Measurements from ENCODE around the gene KIF1A.

The KIF1A gene

DNA sequence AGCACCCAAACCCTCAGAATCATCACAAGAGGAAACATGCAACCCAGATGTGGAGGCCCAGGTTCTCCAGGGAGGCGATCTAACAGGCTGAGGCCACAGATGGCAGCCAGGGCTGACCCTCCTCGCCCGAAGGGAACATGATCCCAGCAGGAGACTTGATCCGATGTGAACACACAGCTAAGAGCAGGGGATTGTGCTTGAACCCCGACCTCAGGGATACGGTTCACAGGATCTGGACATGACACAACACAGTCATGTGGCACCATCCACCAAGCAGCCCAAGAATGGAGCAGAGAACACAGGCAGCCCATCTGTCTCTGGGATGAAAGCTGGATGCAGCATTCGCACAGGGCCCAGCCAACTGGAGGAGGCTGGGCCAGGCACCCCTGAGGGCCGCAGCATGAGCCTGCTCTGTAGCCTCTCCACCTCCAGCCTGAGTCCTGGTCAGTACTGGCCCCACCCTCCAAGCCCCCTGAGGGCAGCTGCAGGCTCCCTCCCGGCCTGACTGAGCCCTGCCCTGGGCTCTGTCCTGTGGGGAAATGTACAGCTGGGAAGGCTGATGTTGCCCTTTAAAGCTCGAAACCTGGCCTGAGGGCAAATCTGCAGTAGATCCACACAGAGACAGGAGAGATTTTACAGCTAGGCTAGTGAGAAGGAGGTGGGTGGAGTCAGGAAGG lies 89.4 kb downstream of the KIF1A start:
- DNase-seq (ENCODE audit: low read depth): no peak
- TF ChIP-seq, protein P1, sequence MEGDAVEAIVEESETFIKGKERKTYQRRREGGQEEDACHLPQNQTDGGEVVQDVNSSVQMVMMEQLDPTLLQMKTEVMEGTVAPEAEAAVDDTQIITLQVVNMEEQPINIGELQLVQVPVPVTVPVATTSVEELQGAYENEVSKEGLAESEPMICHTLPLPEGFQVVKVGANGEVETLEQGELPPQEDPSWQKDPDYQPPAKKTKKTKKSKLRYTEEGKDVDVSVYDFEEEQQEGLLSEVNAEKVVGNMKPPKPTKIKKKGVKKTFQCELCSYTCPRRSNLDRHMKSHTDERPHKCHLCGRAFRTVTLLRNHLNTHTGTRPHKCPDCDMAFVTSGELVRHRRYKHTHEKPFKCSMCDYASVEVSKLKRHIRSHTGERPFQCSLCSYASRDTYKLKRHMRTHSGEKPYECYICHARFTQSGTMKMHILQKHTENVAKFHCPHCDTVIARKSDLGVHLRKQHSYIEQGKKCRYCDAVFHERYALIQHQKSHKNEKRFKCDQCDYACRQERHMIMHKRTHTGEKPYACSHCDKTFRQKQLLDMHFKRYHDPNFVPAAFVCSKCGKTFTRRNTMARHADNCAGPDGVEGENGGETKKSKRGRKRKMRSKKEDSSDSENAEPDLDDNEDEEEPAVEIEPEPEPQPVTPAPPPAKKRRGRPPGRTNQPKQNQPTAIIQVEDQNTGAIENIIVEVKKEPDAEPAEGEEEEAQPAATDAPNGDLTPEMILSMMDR (IDR thresholded peaks at IDR 0.05; ENCODE audit: control insufficient read depth, insufficient read depth, low read depth, low read length, missing control alignments): no peak
- H3K4me3 ChIP-seq (ENCODE audit: control insufficient read depth, low read depth, low read length): no peak overlapping the region

DNA sequence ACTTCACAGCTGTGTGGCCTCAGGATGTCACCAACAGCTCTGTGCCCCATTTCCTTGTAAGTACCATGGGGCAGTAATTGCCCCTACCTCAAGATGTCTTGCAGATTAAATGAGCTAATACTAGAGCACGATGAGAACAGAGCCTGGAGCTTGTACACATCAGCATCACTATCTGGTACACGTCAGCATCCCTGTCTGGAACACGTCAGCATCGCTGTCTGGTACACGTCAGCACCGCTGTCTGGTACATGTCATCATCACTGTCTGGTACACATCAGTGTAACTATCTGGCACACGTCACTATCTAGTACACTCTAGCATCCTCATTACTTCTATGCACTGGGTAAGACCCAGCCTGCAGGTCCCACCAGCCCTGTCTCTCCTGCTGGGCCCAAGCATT lies 91.2 kb downstream of the KIF1A start:
- no peak overlapping the region for H3K4me3 ChIP-seq (ENCODE audit: control insufficient read depth, low read depth, low read length)
- TF ChIP-seq, protein P1 (IDR thresholded peaks at IDR 0.05; ENCODE audit: control insufficient read depth, insufficient read depth, low read depth, low read length, missing control alignments): no peak
- no peak for DNase-seq (ENCODE audit: low read depth)

DNA sequence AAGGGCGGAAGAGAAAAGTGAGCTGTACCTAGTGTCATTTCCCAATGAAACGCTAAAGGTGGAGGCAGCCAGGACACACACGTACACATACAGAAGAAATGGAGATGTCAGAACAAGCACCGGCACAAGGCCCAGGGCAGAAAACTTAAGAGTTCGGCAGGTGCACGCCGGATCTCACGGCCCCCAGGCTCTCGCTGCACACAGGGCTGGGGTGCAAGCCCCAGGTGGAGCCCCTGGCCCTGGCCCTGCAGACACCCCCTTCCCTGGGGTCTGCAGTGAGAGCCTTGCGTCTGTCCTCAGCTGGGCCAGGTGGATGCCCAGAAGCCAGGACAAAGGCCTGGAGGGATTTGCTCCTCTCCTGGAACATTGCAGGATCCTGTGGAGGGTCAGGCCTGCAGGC lies 91.7 kb downstream of the KIF1A start:
- DNase-seq (ENCODE audit: low read depth): no peak
- TF ChIP-seq, protein P1 (IDR thresholded peaks at IDR 0.05; ENCODE audit: control insufficient read depth, insufficient read depth, low read depth, low read length, missing control alignments): no peak
- H3K4me3 ChIP-seq (ENCODE audit: control insufficient read depth, low read depth, low read length): no peak overlapping the region

DNA sequence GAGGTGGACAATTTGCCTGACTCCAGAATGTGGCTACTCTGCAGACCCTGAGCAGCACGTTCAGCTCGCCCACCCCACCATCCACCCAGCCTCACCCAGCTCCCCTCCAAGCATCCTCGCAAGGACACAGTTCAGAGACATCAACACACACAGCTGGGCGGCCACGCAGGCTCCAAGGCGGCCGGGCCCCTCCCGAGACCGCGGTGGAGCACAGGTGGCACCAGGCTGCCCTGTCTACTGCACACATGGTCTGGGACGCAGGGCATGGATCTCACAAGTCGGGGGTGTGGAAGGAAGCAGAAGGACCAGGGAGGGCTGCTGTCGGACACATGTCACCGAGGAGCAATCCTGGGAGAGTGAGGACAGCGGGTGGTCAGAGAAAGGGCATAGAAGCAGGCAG lies 92.1 kb downstream of the KIF1A start:
- TF ChIP-seq, protein P1 (IDR thresholded peaks at IDR 0.05; ENCODE audit: control insufficient read depth, insufficient read depth, low read depth, low read length, missing control alignments): no peak
- no peak for DNase-seq (ENCODE audit: low read depth)
- H3K4me3 ChIP-seq (ENCODE audit: control insufficient read depth, low read depth, low read length): no peak overlapping the region

DNA sequence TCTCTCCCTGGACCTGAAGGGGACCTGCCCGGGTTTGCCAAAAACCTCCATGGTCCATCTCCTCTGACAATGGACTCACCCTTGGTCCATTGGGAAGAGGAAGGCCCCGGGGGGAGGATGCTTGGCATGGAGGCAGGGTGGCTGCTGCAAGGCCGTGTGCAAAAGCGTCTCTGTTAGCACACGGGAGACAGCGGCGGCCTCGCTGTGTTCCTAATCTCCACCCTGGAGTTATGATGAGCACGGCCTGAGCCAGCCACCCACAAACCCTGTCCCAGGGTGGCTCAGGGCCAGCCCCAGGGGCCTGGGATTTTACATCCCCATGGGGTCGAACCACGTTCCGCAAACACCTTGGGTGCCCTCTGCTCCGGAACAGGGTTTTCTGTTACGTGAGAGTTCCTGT lies 92.6 kb downstream of the KIF1A start:
- DNase-seq (ENCODE audit: low read depth): no peak
- TF ChIP-seq, protein P1 (IDR thresholded peaks at IDR 0.05; ENCODE audit: control insufficient read depth, insufficient read depth, low read depth, low read length, missing control alignments): no peak
- no peak overlapping the region for H3K4me3 ChIP-seq (ENCODE audit: control insufficient read depth, low read depth, low read length)

DNA sequence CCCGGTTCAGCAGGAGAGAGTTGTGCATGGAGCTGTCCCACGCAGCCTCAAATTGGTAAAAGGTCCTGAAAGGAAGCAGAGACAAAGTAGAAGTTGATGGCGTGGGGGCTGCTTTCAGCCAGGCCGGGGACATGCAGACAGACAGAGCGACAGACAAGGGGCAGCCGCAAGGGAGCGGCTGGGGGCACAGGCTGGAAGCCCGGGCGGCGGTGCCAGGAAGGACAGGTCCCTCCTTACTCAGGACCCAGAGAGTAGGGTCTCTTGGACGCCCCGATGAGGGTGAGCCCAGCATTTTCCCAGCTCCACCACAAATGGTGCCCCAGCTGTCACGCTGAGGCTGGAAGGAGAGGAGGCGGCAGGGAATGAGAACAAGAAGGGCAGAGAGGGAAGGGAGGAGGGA lies 93.1 kb downstream of the KIF1A start:
- TF ChIP-seq, protein P1 (IDR thresholded peaks at IDR 0.05; ENCODE audit: control insufficient read depth, insufficient read depth, low read depth, low read length, missing control alignments): no peak

More for the DNA sequence above, 93.1 kb downstream of the KIF1A start:
- DNase-seq (ENCODE audit: low read depth): no peak
- no peak overlapping the region for H3K4me3 ChIP-seq (ENCODE audit: control insufficient read depth, low read depth, low read length)

All from AG09309 (cell line).